Neural progenitor cell (in vitro differentiated cells): Measurements from ENCODE around the gene CACNA1D. TPM values are rescaled to one million over a fixed set of nuclear protein-coding genes. Genes with fewer than 3 reads are reported as not detected.
A peak's percentile ranks its signal among the peaks of the same experiment; 100 is the strongest.

ENCODE experiments used
- DNase-seq: peaks from one replicate; pipeline ENCODE4 v3.0.0-alpha.2; 2016; ENCODE audit warnings: low spot score
- H2AFZ ChIP-seq: fragments of 200-600 bp; sonication (generic); replicated peaks from 2 replicates; pipeline ENCODE4 v1.6.1; 2016; ENCODE audit warnings: antibody characterized with exemption
- H3F3A ChIP-seq: fragments of 200-600 bp; sonication (generic); 2 replicates; pipeline ENCODE4 v1.6.1; 2016; ENCODE audit warnings: antibody characterized with exemption, low read depth
- H3K27ac ChIP-seq: fragments of 200-600 bp; sonication (generic); 2 replicates; pipeline ENCODE4 v1.5.1; 2016; ENCODE audit warnings: mild to moderate bottlenecking
- H3K27me3 ChIP-seq: fragments of 200-600 bp; sonication (generic); 2 replicates; pipeline ENCODE4 v1.6.1; 2016; ENCODE audit warnings: mild to moderate bottlenecking, moderate library complexity
- H3K36me3 ChIP-seq: fragments of 200-600 bp; sonication (generic); 2 replicates; pipeline ENCODE4 v1.5.1; 2016
- H3K4me1 ChIP-seq: fragments of 200-600 bp; sonication (generic); 2 replicates; pipeline ENCODE4 v1.6.1; 2016; ENCODE audit warnings: mixed run types
- H3K4me2 ChIP-seq: fragments of 200-600 bp; sonication (generic); 2 replicates; pipeline ENCODE4 v1.6.1; 2016
- H3K4me3 ChIP-seq: fragments of 200-600 bp; sonication (generic); 2 replicates; pipeline ENCODE4 v1.5.1; 2016
- H3K79me2 ChIP-seq: fragments of 200-600 bp; sonication (generic); 2 replicates; pipeline ENCODE4 v1.6.1; 2016; ENCODE audit warnings: low read depth
- H3K9ac ChIP-seq: fragments of 200-600 bp; sonication (generic); 2 replicates; pipeline ENCODE4 v1.6.1; 2016
- H3K9me3 ChIP-seq: fragments of 200-600 bp; sonication (generic); 2 replicates; pipeline ENCODE4 v1.5.1; 2016; ENCODE audit warnings: low read depth
- H4K20me1 ChIP-seq: fragments of 200-600 bp; sonication (generic); 2 replicates; pipeline ENCODE4 v1.6.1; 2016; ENCODE audit warnings: low read depth
- H3K27ac Mint-ChIP-seq: 3 replicates; pipeline ENCODE4 v1.8.0; 2021; ENCODE audit warnings: mixed read lengths
- H3K27me3 Mint-ChIP-seq: 2 replicates; pipeline ENCODE4 v1.8.0; 2022; ENCODE audit warnings: low read depth, mild to moderate bottlenecking, inconsistent platforms, moderate library complexity, mixed read lengths; ENCODE audit not compliant: insufficient read depth
- H3K36me3 Mint-ChIP-seq: 3 replicates; pipeline ENCODE4 v1.8.0; 2021; ENCODE audit warnings: mixed read lengths
- H3K4me1 Mint-ChIP-seq: 3 replicates; pipeline ENCODE4 v1.8.0; 2021; ENCODE audit warnings: mixed read lengths
- H3K4me3 Mint-ChIP-seq: 3 replicates; pipeline ENCODE4 v1.8.0; 2021; ENCODE audit warnings: mild to moderate bottlenecking, moderate library complexity, mixed read lengths
- H3K9me3 Mint-ChIP-seq: 3 replicates; pipeline ENCODE4 v1.8.0; 2020; ENCODE audit warnings: mixed read lengths
- CTCF ChIP-seq: fragments of 200-600 bp; sonication (generic); IDR thresholded peaks from 2 replicates; pipeline ENCODE4 v1.5.1; 2017; ENCODE audit warnings: antibody characterized with exemption, mild to moderate bottlenecking
- EZH2 ChIP-seq: fragments of 200-600 bp; sonication (generic); IDR thresholded peaks from 2 replicates; pipeline ENCODE4 v1.6.1; 2017; ENCODE audit warnings: antibody characterized with exemption, mild to moderate bottlenecking, moderate library complexity
- EZH2phosphoT487 ChIP-seq: fragments of 200-600 bp; sonication (generic); IDR thresholded peaks from 2 replicates; pipeline ENCODE4 v1.6.1; 2017; ENCODE audit warnings: antibody characterized with exemption
- total RNA-seq: library from RNA; depleted of rRNA; stranded (reverse); fragments of >200 nt; gene quantifications from 2 replicates; pipeline ENCODE4 v1.2.3, GENCODE V29; 2015; ENCODE audit warnings: low replicate concordance

Gene CACNA1D
- total RNA-seq, 1 donor from 2014 or later = 4.7 TPM

GRCh38 chr3:53618936-53619335 is 124.5 kb downstream of the CACNA1D start:
- TF ChIP-seq CTCF (no peak), EZH2 (no peak), EZH2phosphoT487 (no peak)
- Mint-ChIP-seq H3K36me3 (no peaks in the 10 kb centered on the region), H3K4me3 (no peak overlapping the region), H3K9me3 (no peaks in the 10 kb centered on the region), H3K27me3 (peaks cover 2% of the 10 kb centered on the region), H3K4me1 (peaks cover 7% of the 10 kb centered on the region), H3K27ac (no peak overlapping the region)
- Histone ChIP-seq H3K9me3 (no peaks in the 10 kb centered on the region), H3K79me2 (no peaks in the 10 kb centered on the region), H3K27me3 (no peaks in the 10 kb centered on the region), H3K36me3 (no peaks in the 10 kb centered on the region), H3K27ac (no peak overlapping the region), H3K4me1 (peaks cover 5% of the 10 kb centered on the region), H2AFZ (no peak overlapping the region), H3K4me3 (no peak overlapping the region), H3F3A (no peaks in the 10 kb centered on the region), H3K4me2 (no peak overlapping the region), H3K9ac (no peak overlapping the region), H4K20me1 (no peaks in the 10 kb centered on the region)
- no peak for DNase-seq

- Mint-ChIP-seq H3K4me3 (no peak overlapping the region), H3K27me3 (no peaks in the 10 kb centered on the region), H3K36me3 (no peaks in the 10 kb centered on the region), H3K4me1 (peaks cover 11% of the 10 kb centered on the region), H3K27ac (no peak overlapping the region), H3K9me3 (no peaks in the 10 kb centered on the region)
- H3K79me2 ChIP-seq = no peaks in the 10 kb centered on the region
- no peaks in the 10 kb centered on the region for H3K36me3 ChIP-seq
- peak overlapping the region; percentile 93 for H2AFZ ChIP-seq
- H4K20me1 ChIP-seq = no peaks in the 10 kb centered on the region
- TF ChIP-seq EZH2phosphoT487 (no peak), CTCF (no peak), EZH2 (no peak)
- H3K27me3 ChIP-seq = no peaks in the 10 kb centered on the region
- H3K4me3 ChIP-seq = no peak overlapping the region
- no peaks in the 10 kb centered on the region for H3F3A ChIP-seq
- no peak overlapping the region for H3K27ac ChIP-seq
- no peak overlapping the region for H3K4me2 ChIP-seq
- H3K9me3 ChIP-seq = no peaks in the 10 kb centered on the region
- H3K9ac ChIP-seq = no peak overlapping the region
- H3K4me1 ChIP-seq = peaks cover 4% of the 10 kb centered on the region
- DNase-seq = no peak
These were observed 129.8 kb downstream of the CACNA1D start for GRCh38 chr3:53624061-53624857.

- Mint-ChIP-seq H3K4me1 (peaks cover 15% of the 10 kb centered on the region), H3K27ac (no peak overlapping the region)
These were observed 132.5 kb downstream of the CACNA1D start for GRCh38 chr3:53626876-53627275.

More at GRCh38 chr3:53626876-53627275, 132.5 kb downstream of the CACNA1D start:
- Histone ChIP-seq H4K20me1 (no peaks in the 10 kb centered on the region), H3K4me3 (no peak overlapping the region), H3K27ac (no peak overlapping the region), H3K27me3 (no peaks in the 10 kb centered on the region), H3K36me3 (no peaks in the 10 kb centered on the region), H3F3A (no peaks in the 10 kb centered on the region), H3K4me1 (peaks cover 4% of the 10 kb centered on the region), H3K4me2 (no peak overlapping the region), H3K79me2 (no peaks in the 10 kb centered on the region), H3K9me3 (no peaks in the 10 kb centered on the region), H2AFZ (no peak overlapping the region), H3K9ac (no peak overlapping the region)
- no peak for DNase-seq
- no peak overlapping the region for H3K4me3 Mint-ChIP-seq
- H3K36me3 Mint-ChIP-seq = no peaks in the 10 kb centered on the region
- no peaks in the 10 kb centered on the region for H3K9me3 Mint-ChIP-seq
- TF ChIP-seq CTCF (no peak), EZH2 (no peak), EZH2phosphoT487 (no peak)
- peaks cover 4% of the 10 kb centered on the region for H3K27me3 Mint-ChIP-seq
